HG03039 (cell line): ENCODE results near the gene PSEN1.

Source experiments
- ATAC-seq: cut with Tn5 transposase; IDR thresholded peaks from one replicate; pipeline ENCODE4 v1.9.1; 2021; ENCODE audit warnings: mild to moderate bottlenecking, moderate library complexity; ENCODE audit not compliant: unreplicated experiment

The PSEN1 gene

GRCh38 chr14:73136387-73137225 is at the start of gene PSEN1:
Gene PSEN1 (plus strand): TSS chr14:73136507. CDS start chr14:73148020, 11,513 bp downstream.
- ATAC-seq: peak; percentile 79

GRCh38 chr14:73091044-73091443 is 45.3 kb upstream of the PSEN1 start:
- no peak for ATAC-seq

- ATAC-seq: no peak
Measured at GRCh38 chr14:73097421-73097820, 38.9 kb upstream of the PSEN1 start.

GRCh38 chr14:73100334-73100733 is 36.0 kb upstream of the PSEN1 start:
- ATAC-seq: no peak

- ATAC-seq: no peak
Measured at GRCh38 chr14:73102806-73103497, 33.4 kb upstream of the PSEN1 start.

GRCh38 chr14:73105050-73105449 is 31.3 kb upstream of the PSEN1 start:
- ATAC-seq: no peak

- ATAC-seq: no peak
Measured at GRCh38 chr14:73105727-73106126, 30.6 kb upstream of the PSEN1 start.

GRCh38 chr14:73116079-73116665 is 20.1 kb upstream of the PSEN1 start:
- no peak for ATAC-seq

- ATAC-seq: no peak
Measured at GRCh38 chr14:73124180-73124894, 12.0 kb upstream of the PSEN1 start.

GRCh38 chr14:73125169-73125588 is 11.1 kb upstream of the PSEN1 start:
- ATAC-seq: no peak

GRCh38 chr14:73125746-73126145 is 10.6 kb upstream of the PSEN1 start:
- ATAC-seq: no peak

- no peak for ATAC-seq
Measured at GRCh38 chr14:73133795-73134194, 2.5 kb upstream of the PSEN1 start.

GRCh38 chr14:73136085-73136386 is 271 bp upstream of the PSEN1 start:
- no peak for ATAC-seq

GRCh38 chr14:73140811-73141323 is 4.6 kb downstream of the PSEN1 start:
- no peak for ATAC-seq

- no peak for ATAC-seq
Measured at GRCh38 chr14:73142216-73142615, 5.9 kb downstream of the PSEN1 start.

- ATAC-seq: no peak
Measured at GRCh38 chr14:73143003-73143402, 6.7 kb downstream of the PSEN1 start.

- ATAC-seq: no peak
Measured at GRCh38 chr14:73143617-73144016, 7.3 kb downstream of the PSEN1 start.

- ATAC-seq: no peak
Measured at GRCh38 chr14:73145371-73145770, 9.1 kb downstream of the PSEN1 start.

- ATAC-seq: no peak
Measured at GRCh38 chr14:73146111-73146510, 9.8 kb downstream of the PSEN1 start.

GRCh38 chr14:73149753-73150152 is 13.4 kb downstream of the PSEN1 start:
- no peak for ATAC-seq

- no peak for ATAC-seq
Measured at GRCh38 chr14:73153272-73153671, 17.0 kb downstream of the PSEN1 start.
